Measurements from ENCODE around the gene UGT1A7. TPM values are rescaled to one million over a fixed set of nuclear protein-coding genes. Genes with fewer than 3 reads are reported as not detected.

Gene UGT1A7
- total RNA-seq, 4 donors from 2014 or later: 0.21 to 6.9 (median 1.6) TPM

GRCh38 chr2:233817361-233817911 lies 135.7 kb downstream of the UGT1A7 start:
- intact Hi-C loops (cut with DNase I; ENCODE audit: low total_unique reads): no loop called here
- TF ChIP-seq CTCF (IDR thresholded peaks at IDR 0.05): no peak
- TF ChIP-seq POLR2A (IDR thresholded peaks at IDR 0.05): no peak
- peak in 1 of 2 donors; percentile 58 for DNase-seq (ENCODE audit: low spot score in 2 of 2)
- WGBS, 2 donors: 78 to 81% methylated on average over 3 of the region's 3 CpGs
- H3K4me3 ChIP-seq (ENCODE audit: low read depth, poor library complexity, severe bottlenecking): no peak overlapping the region

GRCh38 chr2:233817995-233818638 lies 136.4 kb downstream of the UGT1A7 start:
- H3K4me3 ChIP-seq (ENCODE audit: low read depth, poor library complexity, severe bottlenecking): no peak overlapping the region
- no peak for TF ChIP-seq POLR2A (IDR thresholded peaks at IDR 0.05)
- no peak for TF ChIP-seq CTCF (IDR thresholded peaks at IDR 0.05)
- 94 to 95% methylated on average over 11 of the region's 11 CpGs for WGBS, 2 donors
- intact Hi-C loops (cut with DNase I; ENCODE audit: low total_unique reads): no loop called here
- peak in 1 of 2 donors; percentile 63 for DNase-seq (ENCODE audit: low spot score in 2 of 2)

- TF ChIP-seq POLR2A (IDR thresholded peaks at IDR 0.05) (no peak), CTCF (IDR thresholded peaks at IDR 0.05) (no peak)
- no peak overlapping the region for H3K4me3 ChIP-seq (ENCODE audit: low read depth, poor library complexity, severe bottlenecking)
- 82 to 84% methylated on average over 13 to 17 of the region's 17 CpGs for WGBS, 2 donors
- intact Hi-C loops (cut with DNase I; ENCODE audit: low total_unique reads): no loop called here
- DNase-seq (ENCODE audit: low spot score in 2 of 2): peak in 1 of 2 donors; percentile 83
Measured at GRCh38 chr2:233818639-233819621, 137.2 kb downstream of the UGT1A7 start.

GRCh38 chr2:233819884-233820773 lies 138.4 kb downstream of the UGT1A7 start:
- H3K4me3 ChIP-seq (ENCODE audit: low read depth, poor library complexity, severe bottlenecking): no peak overlapping the region
- WGBS, 2 donors: 69 to 70% methylated on average over 5 to 14 of the region's 18 CpGs
- TF ChIP-seq POLR2A (IDR thresholded peaks at IDR 0.05) (no peak), CTCF (IDR thresholded peaks at IDR 0.05) (no peak)
- peak in 1 of 2 donors; percentile 61 for DNase-seq (ENCODE audit: low spot score in 2 of 2)
- intact Hi-C loops (cut with DNase I; ENCODE audit: low total_unique reads): no loop called here

- TF ChIP-seq CTCF (IDR thresholded peaks at IDR 0.05) (no peak), POLR2A (IDR thresholded peaks at IDR 0.05) (no peak)
- no peak overlapping the region for H3K4me3 ChIP-seq (ENCODE audit: low read depth, poor library complexity, severe bottlenecking)
- WGBS, 2 donors: 80 to 89% methylated on average over 6 of the region's 6 CpGs
- DNase-seq (ENCODE audit: low spot score in 2 of 2): peak in 1 of 2 donors; percentile 67
- intact Hi-C loops (cut with DNase I; ENCODE audit: low total_unique reads): no loop called here
Measured at GRCh38 chr2:233820774-233821105, 139.0 kb downstream of the UGT1A7 start.
